Liver (tissue), 3 donors: Measurements from ENCODE around the gene CYP2W1.

Experiments used
- CTCF ChIP-seq: fragments of 150-350 bp; IDR thresholded peaks from 2 replicates; pipeline ENCODE4 v1.5.1; 2017; ENCODE audit warnings: improper control_type of control experiment, low read depth, low read length; ENCODE audit not compliant: missing input control
- EGR1 ChIP-seq, 2 donors: IDR thresholded peaks; 2 replicates each; pipeline ENCODE4 v1.6.1; 2016 to 2018; ENCODE audit warnings: antibody characterized with exemption in 2 of 2, low read depth in 2 of 2
- FOXA2 ChIP-seq: IDR thresholded peaks from 2 replicates; pipeline ENCODE4 v1.6.1; 2016; ENCODE audit warnings: antibody characterized with exemption
- GABPA ChIP-seq, 2 donors: IDR thresholded peaks in 1 of 2; conservative IDR thresholded peaks in 1 of 2; 2 replicates each; pipeline ENCODE4 v1.6.1; 2016; ENCODE audit warnings: antibody characterized with exemption in 2 of 2, mild to moderate bottlenecking in 1 of 2, moderate library complexity in 1 of 2
- JUND ChIP-seq, 2 donors: IDR thresholded peaks; 2 replicates each; pipeline ENCODE4 v1.6.1; 2016; ENCODE audit warnings: antibody characterized with exemption in 2 of 2
- MAX ChIP-seq: IDR thresholded peaks from 2 replicates; pipeline ENCODE4 v1.6.1; 2016; ENCODE audit warnings: antibody characterized with exemption
- NR2F2 ChIP-seq: IDR thresholded peaks from 2 replicates; pipeline ENCODE4 v1.6.1; 2016; ENCODE audit warnings: antibody characterized with exemption
- RAD21 ChIP-seq, 2 donors: IDR thresholded peaks; 2 replicates each; pipeline ENCODE4 v1.6.1; 2016; ENCODE audit warnings: antibody characterized with exemption in 2 of 2, mild to moderate bottlenecking in 2 of 2
- RXRA ChIP-seq, 2 donors: IDR thresholded peaks; 2 replicates each; pipeline ENCODE4 v1.6.1; 2017 to 2018; ENCODE audit warnings: antibody characterized with exemption in 2 of 2, mild to moderate bottlenecking in 1 of 2
- SP1 ChIP-seq: IDR thresholded peaks from 2 replicates; pipeline ENCODE4 v1.6.1; 2018; ENCODE audit warnings: antibody characterized with exemption, mild to moderate bottlenecking
- TAF1 ChIP-seq: conservative IDR thresholded peaks from 2 replicates; pipeline ENCODE4 v1.6.1; 2016; ENCODE audit warnings: antibody characterized with exemption, mild to moderate bottlenecking
- YY1 ChIP-seq: IDR thresholded peaks from 2 replicates; pipeline ENCODE4 v1.6.1; 2016; ENCODE audit warnings: antibody characterized with exemption, mild to moderate bottlenecking
- ZBTB33 ChIP-seq: IDR thresholded peaks from 2 replicates; pipeline ENCODE4 v1.6.1; 2016; ENCODE audit warnings: antibody characterized with exemption
- donor health status: healthy.
- donor health status: healthy.

- no peak for TF ChIP-seq CTCF
- TF ChIP-seq SP1 = no peak
- TF ChIP-seq YY1 = no peak
- TF ChIP-seq FOXA2 = no peak
- no peak for TF ChIP-seq RAD21 (IDR thresholded peaks at IDR 0.05)
- no peak for TF ChIP-seq GABPA (IDR thresholded peaks at IDR 0.05 in 1 of 2, conservative IDR thresholded peaks at IDR 0.05 in 1 of 2)
- TF ChIP-seq RXRA (IDR thresholded peaks at IDR 0.05) = no peak
- TF ChIP-seq MAX = no peak
- TF ChIP-seq NR2F2 = no peak
- TF ChIP-seq ZBTB33 = no peak
- TF ChIP-seq TAF1 = no peak
- no peak for TF ChIP-seq JUND (IDR thresholded peaks at IDR 0.05)
- no peak for TF ChIP-seq EGR1 (IDR thresholded peaks at IDR 0.05; ENCODE audit: low read depth in 2 of 2)
These were observed 9.0 kb downstream of the CYP2W1 start for GRCh38 chr7:991729-992656.
